ENCODE measurements around the gene SKAP2.

DNA sequence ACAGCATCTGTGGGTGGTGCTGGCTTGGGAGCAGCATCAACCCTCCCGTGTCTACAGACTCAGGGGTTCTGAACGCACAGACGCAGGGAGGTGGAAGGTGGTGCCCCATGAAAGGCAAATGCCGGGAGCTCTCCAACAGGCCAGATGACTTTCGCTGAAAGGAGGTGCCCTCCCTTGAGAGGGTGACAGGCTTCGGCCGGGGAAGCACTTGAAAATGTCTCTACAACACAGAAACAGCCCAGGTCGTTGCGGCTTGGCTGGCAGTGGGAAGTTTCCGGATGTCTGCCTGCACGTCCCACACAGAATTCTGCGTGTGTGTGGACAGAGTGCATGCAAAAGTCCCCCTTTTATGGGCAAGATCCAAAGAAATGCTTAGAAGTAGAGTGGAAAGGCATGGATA lies 239.6 kb downstream of the SKAP2 start:
- TF ChIP-seq TCF7L2 (IDR thresholded peaks at IDR 0.05; ENCODE audit: low read depth, low read length) (no peak), SIN3A (IDR thresholded peaks at IDR 0.05; ENCODE audit: borderline replicate concordance, insufficient read depth, low read depth, low read length) (no peak), POLR2AphosphoS5 (IDR thresholded peaks at IDR 0.05; ENCODE audit: low read depth, low read length) (no peak)
- TF ChIP-seq, protein P1, sequence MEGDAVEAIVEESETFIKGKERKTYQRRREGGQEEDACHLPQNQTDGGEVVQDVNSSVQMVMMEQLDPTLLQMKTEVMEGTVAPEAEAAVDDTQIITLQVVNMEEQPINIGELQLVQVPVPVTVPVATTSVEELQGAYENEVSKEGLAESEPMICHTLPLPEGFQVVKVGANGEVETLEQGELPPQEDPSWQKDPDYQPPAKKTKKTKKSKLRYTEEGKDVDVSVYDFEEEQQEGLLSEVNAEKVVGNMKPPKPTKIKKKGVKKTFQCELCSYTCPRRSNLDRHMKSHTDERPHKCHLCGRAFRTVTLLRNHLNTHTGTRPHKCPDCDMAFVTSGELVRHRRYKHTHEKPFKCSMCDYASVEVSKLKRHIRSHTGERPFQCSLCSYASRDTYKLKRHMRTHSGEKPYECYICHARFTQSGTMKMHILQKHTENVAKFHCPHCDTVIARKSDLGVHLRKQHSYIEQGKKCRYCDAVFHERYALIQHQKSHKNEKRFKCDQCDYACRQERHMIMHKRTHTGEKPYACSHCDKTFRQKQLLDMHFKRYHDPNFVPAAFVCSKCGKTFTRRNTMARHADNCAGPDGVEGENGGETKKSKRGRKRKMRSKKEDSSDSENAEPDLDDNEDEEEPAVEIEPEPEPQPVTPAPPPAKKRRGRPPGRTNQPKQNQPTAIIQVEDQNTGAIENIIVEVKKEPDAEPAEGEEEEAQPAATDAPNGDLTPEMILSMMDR (IDR thresholded peaks at IDR 0.05): no peak

Measured in Panc1 (cell line).